H1 (cell line): Measurements from ENCODE around the gene SIM2. TPM values are rescaled to one million over a fixed set of nuclear protein-coding genes. Genes with fewer than 3 reads are reported as not detected.

ENCODE experiments used
- CTCF ChIA-PET: fragments of 300-600 bp; sonication (Branson Sonifier 250); formaldehyde crosslinking; loops from one replicate; lab custom pipeline; 2021; ENCODE audit not compliant: partially characterized antibody; lab: Charles Lee
- POLR2A ChIA-PET: fragments of 300-600 bp; sonication (Branson Sonifier 250); formaldehyde crosslinking; loops from one replicate; lab custom pipeline; 2021; ENCODE audit warnings: inconsistent platforms; ENCODE audit not compliant: partially characterized antibody; lab: Charles Lee
- DNase-seq, 2 experiments: peaks; one replicate each; pipeline versions ENCODE4 v3.0.0 to v3.0.0-alpha.2; 2010 to 2022; ENCODE audit warnings: low spot score in 2 of 2, low read depth in 1 of 2, mixed read lengths in 1 of 2
- FAIRE-seq: peaks from 2 replicates; lab custom pipeline; 2011; peaks lifted over from hg19 to GRCh38; lab: Jason Lieb, UNC
- H2AFZ ChIP-seq: 2 replicates; pipeline ENCODE4 v1.8.1; 2012; ENCODE audit warnings: low read length, inconsistent platforms
- H2AK5ac ChIP-seq: 2 replicates; pipeline ENCODE4 v1.6.1; 2013; ENCODE audit warnings: low read depth, low read length
- H2BK120ac ChIP-seq: replicated peaks from 2 replicates; pipeline ENCODE3; 2013; ENCODE audit warnings: low read depth, low read length, inconsistent platforms
- H2BK12ac ChIP-seq: 2 replicates; pipeline ENCODE4 v1.6.1; 2013; ENCODE audit warnings: low read depth, low read length
- H2BK15ac ChIP-seq: 2 replicates; pipeline ENCODE4 v1.6.1; 2013; ENCODE audit warnings: low read length
- H2BK20ac ChIP-seq: 2 replicates; pipeline ENCODE4 v1.6.1; 2013; ENCODE audit warnings: low read length
- H2BK5ac ChIP-seq: 2 replicates; pipeline ENCODE4 v1.6.1; 2013; ENCODE audit warnings: low read depth, low read length
- H3K14ac ChIP-seq: 2 replicates; pipeline ENCODE4 v1.6.1; 2013; ENCODE audit warnings: inconsistent platforms; ENCODE audit not compliant: insufficient read length
- H3K18ac ChIP-seq: 2 replicates; pipeline ENCODE4 v1.6.1; 2013; ENCODE audit warnings: low read length; ENCODE audit errors: extremely low read depth
- H3K23ac ChIP-seq: 2 replicates; pipeline ENCODE4 v1.6.1; 2013; ENCODE audit warnings: inconsistent platforms; ENCODE audit not compliant: insufficient read length
- H3K23me2 ChIP-seq: 2 replicates; pipeline ENCODE4 v1.6.1; 2013; ENCODE audit warnings: low read depth, low read length
- H3K27ac ChIP-seq: 2 replicates; pipeline ENCODE4 v1.6.1; 2011; ENCODE audit warnings: low read depth, low read length, inconsistent platforms
- H3K27me3 ChIP-seq, 4 experiments: replicated peaks in 1 of 4; 1 replicate in 1 of 4; 2 replicates in 3 of 4; pipeline versions ENCODE4 v1.6.1 to v1.8.1; 2011 to 2013; ENCODE audit warnings: low read length in 3 of 4, mild to moderate bottlenecking in 3 of 4, inconsistent platforms in 2 of 4, mixed read lengths in 2 of 4, moderate library complexity in 1 of 4; ENCODE audit not compliant: control insufficient read depth in 3 of 4, insufficient read depth in 3 of 4; ENCODE audit errors: extremely low read depth in 1 of 4
- H3K36me3 ChIP-seq, 4 experiments: 2 replicates each; pipeline versions ENCODE4 v1.6.1 to v1.8.1; 2011 to 2013; ENCODE audit warnings: mild to moderate bottlenecking in 4 of 4, low read length in 3 of 4, moderate library complexity in 2 of 4, control low read depth in 1 of 4, inconsistent platforms in 1 of 4; ENCODE audit not compliant: insufficient read depth in 4 of 4, control insufficient read depth in 2 of 4
- H3K4ac ChIP-seq: replicated peaks from 2 replicates; pipeline ENCODE3; 2013; ENCODE audit warnings: low read length, low read depth, mixed read lengths, inconsistent platforms; ENCODE audit not compliant: insufficient read length
- H3K4me1 ChIP-seq, 4 experiments: replicated peaks in 1 of 4; 1 replicate in 1 of 4; 2 replicates in 3 of 4; pipeline versions ENCODE4 v1.6.1 to v1.8.1; 2011 to 2013; ENCODE audit warnings: low read length in 3 of 4, inconsistent platforms in 2 of 4, mixed read lengths in 1 of 4; ENCODE audit not compliant: insufficient read depth in 4 of 4, control insufficient read depth in 3 of 4
- H3K4me2 ChIP-seq, 2 experiments: 2 replicates each; pipeline versions ENCODE4 v1.6.1 to v1.8.1; 2011 to 2013; ENCODE audit warnings: low read depth in 2 of 2, low read length in 2 of 2, control low read depth in 1 of 2, inconsistent platforms in 1 of 2, mild to moderate bottlenecking in 1 of 2; ENCODE audit not compliant: insufficient read depth in 1 of 2
- H3K4me3 ChIP-seq, 4 experiments: fragments of 200-600, 300-600 bp in 1 of 4; sonication (generic), shearing (Covaris generic), sonication (Bioruptor Twin) in 1 of 4; 2 replicates each; pipeline versions ENCODE4 v1.5.1 to v1.8.1; 2011 to 2016; ENCODE audit warnings: low read length in 4 of 4, low read depth in 3 of 4, control low read depth in 2 of 4, inconsistent platforms in 2 of 4, mild to moderate bottlenecking in 2 of 4, mixed read lengths in 1 of 4, moderate library complexity in 1 of 4; ENCODE audit not compliant: insufficient read depth in 2 of 4; ENCODE audit errors: extremely low read depth in 1 of 4
- H3K56ac ChIP-seq: replicated peaks from 2 replicates; pipeline ENCODE3; 2013; ENCODE audit warnings: low read depth, mild to moderate bottlenecking, mixed read lengths, low read length, inconsistent platforms; ENCODE audit not compliant: insufficient read length
- H3K79me1 ChIP-seq: 2 replicates; pipeline ENCODE4 v1.6.1; 2013; ENCODE audit warnings: low read depth, low read length, control low read depth
- H3K79me2 ChIP-seq, 2 experiments: 2 replicates each; pipeline versions ENCODE4 v1.6.1 to v1.8.1; 2012 to 2013; ENCODE audit warnings: low read length in 2 of 2, mild to moderate bottlenecking in 2 of 2, inconsistent platforms in 1 of 2; ENCODE audit not compliant: insufficient read depth in 2 of 2, control insufficient read depth in 1 of 2
- H3K9ac ChIP-seq, 4 experiments: replicated peaks in 1 of 4; 1 replicate in 1 of 4; 2 replicates in 3 of 4; pipeline versions ENCODE4 v1.6.1 to v1.8.1; 2011 to 2013; ENCODE audit warnings: low read depth in 3 of 4, low read length in 3 of 4, control low read depth in 2 of 4, mild to moderate bottlenecking in 2 of 4, moderate library complexity in 2 of 4, inconsistent platforms in 1 of 4; ENCODE audit errors: extremely low read depth in 1 of 4
- H3K9me3 ChIP-seq, 2 experiments: 2 replicates each; pipeline versions ENCODE4 v1.6.1 to v1.8.1; 2012 to 2013; ENCODE audit warnings: mild to moderate bottlenecking in 2 of 2, moderate library complexity in 2 of 2, control low read depth in 1 of 2, inconsistent platforms in 1 of 2, low read depth in 1 of 2, low read length in 1 of 2, mixed read lengths in 1 of 2; ENCODE audit not compliant: insufficient read depth in 2 of 2
- H4K20me1 ChIP-seq, 2 experiments: replicated peaks in 1 of 2; 2 replicates each; pipeline versions ENCODE3 to v1.8.1; 2011 to 2013; ENCODE audit warnings: inconsistent platforms in 2 of 2, low read length in 2 of 2, mild to moderate bottlenecking in 1 of 2; ENCODE audit not compliant: insufficient read depth in 2 of 2, control insufficient read depth in 1 of 2
- H4K5ac ChIP-seq: 2 replicates; pipeline ENCODE4 v1.6.1; 2013; ENCODE audit warnings: low read length, low read depth, mixed read lengths, inconsistent platforms; ENCODE audit not compliant: insufficient read length
- H4K8ac ChIP-seq: 2 replicates; pipeline ENCODE4 v1.8.0; 2013; ENCODE audit warnings: mild to moderate bottlenecking, moderate library complexity, low read length, inconsistent platforms; ENCODE audit not compliant: insufficient read depth; ENCODE audit errors: extremely low read depth
- H4K91ac ChIP-seq: replicated peaks from 2 replicates; pipeline ENCODE3; 2013; ENCODE audit warnings: low read length, mixed read lengths, inconsistent platforms; ENCODE audit not compliant: insufficient read length
- CBX8 ChIP-seq: fragments of 300-800, 300-1000 bp; sonication (generic); IDR thresholded peaks from 2 replicates; pipeline ENCODE4 v1.7.1; 2016; ENCODE audit warnings: low read depth, low read length, borderline replicate concordance
- CTBP2 ChIP-seq: IDR thresholded peaks from 2 replicates; pipeline ENCODE4 v1.7.0; 2011; ENCODE audit warnings: borderline replicate concordance, mild to moderate bottlenecking, moderate library complexity, mixed read lengths, low read length; ENCODE audit not compliant: insufficient read depth, insufficient read length
- EZH2 ChIP-seq: fragments of 200-600 bp; sonication (generic); IDR thresholded peaks from 2 replicates; pipeline ENCODE4 v1.7.1; 2012; ENCODE audit warnings: low read depth, mild to moderate bottlenecking, moderate library complexity, low read length, inconsistent platforms; ENCODE audit not compliant: severe bottlenecking
- HDAC2 ChIP-seq, 2 experiments: fragments of 300-600 bp in 1 of 2; sonication (generic) in 1 of 2; IDR thresholded peaks; 2 replicates each; pipeline ENCODE4 v1.6.1; 2011 to 2012; ENCODE audit warnings: low read depth in 2 of 2, low read length in 2 of 2, mild to moderate bottlenecking in 2 of 2, moderate library complexity in 2 of 2, borderline replicate concordance in 1 of 2, inconsistent platforms in 1 of 2
- PHF8 ChIP-seq: fragments of 200-600 bp; sonication (generic); conservative IDR thresholded peaks from 2 replicates; pipeline ENCODE4 v1.7.1; 2012; ENCODE audit warnings: low read depth, mild to moderate bottlenecking, inconsistent platforms, low read length, moderate library complexity
- RNF2 ChIP-seq: fragments of 200-900, 300-1000 bp; sonication (generic); IDR thresholded peaks from 2 replicates; pipeline ENCODE4 v1.7.1; 2016; ENCODE audit warnings: borderline replicate concordance, low read depth, mild to moderate bottlenecking, antibody characterized with exemption, low read length; ENCODE audit not compliant: poor library complexity, severe bottlenecking; ENCODE audit errors: missing control alignments
- SUZ12 ChIP-seq: fragments of 200-600 bp; sonication (generic); IDR thresholded peaks from 2 replicates; pipeline ENCODE4 v1.6.1; 2012; ENCODE audit warnings: mild to moderate bottlenecking, inconsistent platforms, low read length, moderate library complexity, mixed read lengths
- TCF12 ChIP-seq: IDR thresholded peaks from 2 replicates; pipeline ENCODE4 v1.6.1; 2011; ENCODE audit warnings: low read depth, mild to moderate bottlenecking, low read length
- WGBS, 2 experiments: shearing (Covaris generic) in 1 of 2; methylation state at CpG; one replicate each; pipeline versions ENCODE4 v1.1.6 to v1.1.7; 2013 to 2015; ENCODE audit warnings: low lambda C conversion rate in 2 of 2, mixed read lengths in 2 of 2, inconsistent platforms in 1 of 2, low coverage in 1 of 2, missing lambda C conversion rate in 1 of 2; ENCODE audit not compliant: insufficient replicate concordance in 2 of 2, insufficient coverage in 1 of 2, insufficient read length in 1 of 2; ENCODE audit errors: extremely low coverage in 1 of 2, missing lambda C conversion rate in 1 of 2; 5-methylcytosine and 5-hydroxymethylcytosine counted together
- polyA plus RNA-seq, 7 experiments: library from polyadenylated mRNA; depleted of rRNA in 3 of 7; stranded (reverse) in 5 of 7; unstranded in 2 of 7; fragments of >200 nt in 5 of 7; fragments of 200-250 nt in 2 of 7; gene quantifications; 1 replicate in 5 of 7; 2 replicates in 1 of 7; 4 replicates in 1 of 7; pipeline versions ENCODE4 v1.2.1 to v1.2.3, GENCODE V29; 2011 to 2013; ENCODE audit warnings: missing spikeins in 2 of 7, mixed read lengths in 2 of 7
- total RNA-seq: library from RNA; stranded (reverse); fragmentation: NEBNext Ultra II Directional; extraction: Animal tissue kit (Norgen Biotek cat#: 25700); gene quantifications from 2 replicates; pipeline ENCODE4 v1.2.1, GENCODE V29; 2021
- TF ChIP-seq, protein P1 (sequence below): IDR thresholded peaks from 2 replicates; pipeline ENCODE4 v1.6.1; 2011; ENCODE audit warnings: low read depth, mild to moderate bottlenecking, low read length; ENCODE audit not compliant: insufficient read depth

SIM2 gene
- total and polyA plus RNA-seq, 2 of the 8 experiments (the other 6 are each of a cell fraction or from before 2014, with no cell fraction given): 0.05 to 0.26 TPM

DNA sequence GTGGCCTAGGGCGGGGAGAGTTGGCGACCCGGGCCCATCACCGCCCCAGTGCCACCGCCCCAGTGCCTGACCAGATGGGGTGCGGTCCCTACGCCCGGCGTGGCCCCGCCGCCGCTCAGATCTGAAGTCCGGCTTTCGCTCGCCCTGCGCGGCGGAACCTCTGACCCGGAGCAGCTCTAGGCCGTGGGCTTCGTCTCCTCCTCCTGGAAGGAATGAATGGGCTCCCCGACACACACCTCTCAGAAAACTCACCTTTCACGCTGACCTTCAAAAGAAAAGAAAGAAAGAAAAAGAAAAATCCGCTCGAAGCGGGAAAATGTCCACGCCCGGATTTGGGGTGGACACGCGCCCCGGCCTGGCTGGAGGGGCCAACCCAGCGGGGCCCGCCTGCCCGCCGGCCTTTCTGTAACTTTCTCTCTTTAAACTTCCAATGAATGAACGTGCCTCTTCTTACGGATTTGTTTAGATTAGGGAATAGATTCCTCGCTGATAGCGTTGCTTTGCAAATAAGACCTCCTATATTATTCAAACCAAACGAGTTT is 5.4 kb upstream of the SIM2 start:
- no peaks in the 10 kb centered on the region for H3K79me1 ChIP-seq
- H3K79me2 ChIP-seq: no peaks in the 10 kb centered on the region
- H3K4me3 ChIP-seq: peak overlapping the region in 2 of 4 experiments; percentile 14 to 54; a peak in 3 of 8 replicates
- no peak overlapping the region for H3K27ac ChIP-seq
- no peak overlapping the region for H3K9ac ChIP-seq
- no peak overlapping the region; the same call in 1 of the 2 replicates for H4K8ac ChIP-seq
- ChIA-PET CTCF (interaction anchor here (0.5 to 3.3 kb wide), 13 partner anchors 9 to 233 kb away, joined by 3 to 19 read pairs (median 4); no protein-coding TSS in a partner anchor), POLR2A (interaction anchor here (1.4 to 2.5 kb wide), 2 partner anchors 12 to 17 kb away, joined by 3 to 11 read pairs; no protein-coding TSS in a partner anchor)
- 4% methylated on average over 18 of the region's 40 CpGs; no CpG with 5 or more reads in 1 of the 2 experiments for WGBS, 2 experiments
- no peaks in the 10 kb centered on the region for H3K9me3 ChIP-seq
- no peak overlapping the region for H4K91ac ChIP-seq
- no peak overlapping the region for H3K14ac ChIP-seq
- H3K4me2 ChIP-seq: peak overlapping the region; percentile 55 to 66
- no peak overlapping the region for H2BK15ac ChIP-seq
- H3K4me1 ChIP-seq: peaks cover 5 to 37% (median 25%) of the 10 kb centered on the region in 4 experiments
- no peak overlapping the region for H2BK20ac ChIP-seq
- peaks cover 91 to 95% (median 94%) of the 10 kb centered on the region in 4 experiments for H3K27me3 ChIP-seq
- H3K23me2 ChIP-seq: peaks cover 4% of the 10 kb centered on the region; the same call in 1 of the 2 replicates
- H3K23ac ChIP-seq: no peak overlapping the region
- peaks cover 21 to 28% of the 10 kb centered on the region in 2 experiments for H4K20me1 ChIP-seq
- no peak for DNase-seq
- no peak overlapping the region for H3K4ac ChIP-seq
- H2BK12ac ChIP-seq: no peak overlapping the region
- no peak overlapping the region for H3K18ac ChIP-seq
- FAIRE-seq: no peak
- no peak overlapping the region for H2AFZ ChIP-seq
- no peak overlapping the region for H2BK5ac ChIP-seq
- no peak overlapping the region for H2BK120ac ChIP-seq
- peaks cover 0 to under 1% (median 0%) of the 10 kb centered on the region in 4 experiments; a peak in 1 of 8 replicates for H3K36me3 ChIP-seq
- H4K5ac ChIP-seq: no peak overlapping the region
- H2AK5ac ChIP-seq: no peak overlapping the region
- H3K56ac ChIP-seq: no peak overlapping the region
- TF ChIP-seq, protein P1, sequence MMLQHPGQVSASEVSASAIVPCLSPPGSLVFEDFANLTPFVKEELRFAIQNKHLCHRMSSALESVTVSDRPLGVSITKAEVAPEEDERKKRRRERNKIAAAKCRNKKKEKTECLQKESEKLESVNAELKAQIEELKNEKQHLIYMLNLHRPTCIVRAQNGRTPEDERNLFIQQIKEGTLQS: 0 out of 2 replicates have a peak, but pooled peaks have one; percentile 1
- TF ChIP-seq PHF8 (no peak), TCF12 (no peak), SUZ12 (peak; percentile 55), RNF2 (peak; percentile 95), CTBP2 (peak; percentile 6), HDAC2 (IDR thresholded peaks at IDR 0.05; ENCODE audit: borderline replicate concordance in 1 of 2, low read depth in 2 of 2, low read length in 2 of 2) (0 out of 4 replicates have a peak, but pooled peaks of 1 of the 2 experiments have one; percentile 20), EZH2 (peak; percentile 88), CBX8 (peak; percentile 86; the same call in 1 of the 2 replicates)
